Skeletal muscle satellite cell (primary cell): ENCODE results near the gene CFHR4.
"Not testable (repeated sequence)": the region's sequence is repeated elsewhere in the genome, so short reads cannot be mapped to it uniquely, and the experiment has no call there.

ENCODE experiments used
- H3K27me3 ChIP-seq: 2 replicates; pipeline ENCODE4 v1.7.0; 2013; ENCODE audit warnings: low read length; ENCODE audit not compliant: control insufficient read depth, insufficient read depth
- H3K36me3 ChIP-seq: 2 replicates; pipeline ENCODE4 v1.7.0; 2013; ENCODE audit warnings: mild to moderate bottlenecking, control low read depth, low read length; ENCODE audit not compliant: insufficient read depth
- H3K4me1 ChIP-seq: 2 replicates; pipeline ENCODE4 v1.7.0; 2013; ENCODE audit warnings: low read length; ENCODE audit not compliant: control insufficient read depth, insufficient read depth
- H3K4me2 ChIP-seq: 2 replicates; pipeline ENCODE4 v1.7.0; 2013; ENCODE audit warnings: mild to moderate bottlenecking, low read length
- H3K4me3 ChIP-seq: 2 replicates; pipeline ENCODE4 v1.7.0; 2013; ENCODE audit warnings: low read length
- H3K9ac ChIP-seq: 2 replicates; pipeline ENCODE4 v1.7.0; 2013; ENCODE audit warnings: mild to moderate bottlenecking, low read depth, low read length, moderate library complexity
- H3K9me3 ChIP-seq: replicated peaks from 2 replicates; pipeline ENCODE4 v1.7.0; 2013; ENCODE audit warnings: mild to moderate bottlenecking, control low read depth, low read length

The CFHR4 gene

GRCh38 chr1:196886560-196886959 lies 1.3 kb upstream of the CFHR4 start:
- H3K4me1 ChIP-seq, H3K4me3 ChIP-seq, H3K9ac ChIP-seq, H3K9me3 ChIP-seq, H3K36me3 ChIP-seq, H3K4me2 ChIP-seq, H3K27me3 ChIP-seq: not testable (repeated sequence)

- H3K4me3 ChIP-seq, result no peak overlapping the region
- no peaks in the 10 kb centered on the region for H3K4me1 ChIP-seq
- no peaks in the 10 kb centered on the region for H3K27me3 ChIP-seq
- H3K36me3 ChIP-seq, result no peaks in the 10 kb centered on the region
- no peak overlapping the region for H3K4me2 ChIP-seq
- no peak overlapping the region for H3K9ac ChIP-seq
- H3K9me3 ChIP-seq, result no peaks in the 10 kb centered on the region
Observed at GRCh38 chr1:196890668-196891067, 2.8 kb downstream of the CFHR4 start.

- H3K27me3 ChIP-seq, result no peaks in the 10 kb centered on the region
- H3K9me3 ChIP-seq, result no peaks in the 10 kb centered on the region
- no peak overlapping the region for H3K4me3 ChIP-seq
- H3K4me2 ChIP-seq, result no peak overlapping the region
- no peak overlapping the region for H3K9ac ChIP-seq
- no peaks in the 10 kb centered on the region for H3K4me1 ChIP-seq
- H3K36me3 ChIP-seq, result no peaks in the 10 kb centered on the region
Observed at GRCh38 chr1:196891251-196891650, 3.4 kb downstream of the CFHR4 start.

GRCh38 chr1:196896355-196896754 lies 8.5 kb downstream of the CFHR4 start:
- Histone ChIP-seq H3K9ac (no peak overlapping the region), H3K27me3 (no peaks in the 10 kb centered on the region), H3K4me2 (no peak overlapping the region), H3K4me3 (no peak overlapping the region), H3K4me1 (no peaks in the 10 kb centered on the region), H3K36me3 (no peaks in the 10 kb centered on the region), H3K9me3 (no peaks in the 10 kb centered on the region)

- H3K4me1 ChIP-seq, result no peaks in the 10 kb centered on the region
- H3K27me3 ChIP-seq, result no peaks in the 10 kb centered on the region
- no peak overlapping the region for H3K4me2 ChIP-seq
- H3K9me3 ChIP-seq, result no peaks in the 10 kb centered on the region
- no peaks in the 10 kb centered on the region for H3K36me3 ChIP-seq
- H3K4me3 ChIP-seq, result no peak overlapping the region
- H3K9ac ChIP-seq, result no peak overlapping the region
Observed at GRCh38 chr1:196897158-196897828, 9.4 kb downstream of the CFHR4 start.

- H3K4me1 ChIP-seq, result no peaks in the 10 kb centered on the region
- H3K36me3 ChIP-seq, result no peaks in the 10 kb centered on the region
- H3K27me3 ChIP-seq, result no peaks in the 10 kb centered on the region
- no peak overlapping the region for H3K4me2 ChIP-seq
- no peak overlapping the region for H3K9ac ChIP-seq
- no peak overlapping the region for H3K4me3 ChIP-seq
- H3K9me3 ChIP-seq, result no peaks in the 10 kb centered on the region
Observed at GRCh38 chr1:196902344-196902743, 14.5 kb downstream of the CFHR4 start.

- H3K4me3 ChIP-seq, result no peak overlapping the region
- H3K9me3 ChIP-seq, result no peaks in the 10 kb centered on the region
- no peak overlapping the region for H3K9ac ChIP-seq
- H3K27me3 ChIP-seq, result no peaks in the 10 kb centered on the region
- H3K36me3 ChIP-seq, result no peaks in the 10 kb centered on the region
- no peak overlapping the region for H3K4me2 ChIP-seq
- no peaks in the 10 kb centered on the region for H3K4me1 ChIP-seq
Observed at GRCh38 chr1:196910215-196910614, 22.4 kb downstream of the CFHR4 start.

GRCh38 chr1:196912283-196912682 lies 24.4 kb downstream of the CFHR4 start:
- not testable (repeated sequence) for H3K27me3 ChIP-seq, H3K4me1 ChIP-seq, H3K36me3 ChIP-seq

GRCh38 chr1:196926839-196927238 lies 39.0 kb downstream of the CFHR4 start:
- H3K27me3 ChIP-seq, H3K4me2 ChIP-seq, H3K9ac ChIP-seq, H3K9me3 ChIP-seq, H3K36me3 ChIP-seq, H3K4me1 ChIP-seq, H3K4me3 ChIP-seq: not testable (repeated sequence)

More at GRCh38 chr1:196912283-196912682, 24.4 kb downstream of the CFHR4 start:
- H3K4me3 ChIP-seq, H3K9ac ChIP-seq, H3K9me3 ChIP-seq, H3K4me2 ChIP-seq: not testable (repeated sequence)

GRCh38 chr1:196932853-196933252 lies 45.0 kb downstream of the CFHR4 start:
- H3K9ac ChIP-seq, H3K36me3 ChIP-seq, H3K27me3 ChIP-seq, H3K4me2 ChIP-seq, H3K4me1 ChIP-seq, H3K9me3 ChIP-seq, H3K4me3 ChIP-seq: not testable (repeated sequence)

- H3K4me3 ChIP-seq, result no peak overlapping the region
- H3K36me3 ChIP-seq, result no peaks in the 10 kb centered on the region
- no peaks in the 10 kb centered on the region for H3K4me1 ChIP-seq
- H3K9ac ChIP-seq, result no peak overlapping the region
- no peaks in the 10 kb centered on the region for H3K27me3 ChIP-seq
- no peak overlapping the region for H3K4me2 ChIP-seq
- H3K9me3 ChIP-seq, result no peaks in the 10 kb centered on the region
Observed at GRCh38 chr1:196933531-196934189, 45.8 kb downstream of the CFHR4 start.

GRCh38 chr1:196941474-196941873 lies 53.6 kb downstream of the CFHR4 start:
- H3K4me3 ChIP-seq, H3K4me2 ChIP-seq, H3K9ac ChIP-seq, H3K36me3 ChIP-seq, H3K4me1 ChIP-seq, H3K27me3 ChIP-seq, H3K9me3 ChIP-seq: not testable (repeated sequence)
